T-helper 2 cell (primary cell): ENCODE measurements around the gene HMCN1.
A peak's percentile ranks its signal among the peaks of the same experiment; 100 is the strongest.
"Not testable (repeated sequence)": the region's sequence is repeated elsewhere in the genome, so short reads cannot be mapped to it uniquely, and the experiment has no call there.

Experiments used
- DNase-seq, 5 experiments: peaks; one replicate each; pipeline versions ENCODE4 v3.0.0 to v3.0.0-alpha.2; 2012 to 2022

Gene HMCN1

GRCh38 chr1:186164773-186165172 lies 430.6 kb downstream of the HMCN1 start:
- DNase-seq, result no peak

DNA sequence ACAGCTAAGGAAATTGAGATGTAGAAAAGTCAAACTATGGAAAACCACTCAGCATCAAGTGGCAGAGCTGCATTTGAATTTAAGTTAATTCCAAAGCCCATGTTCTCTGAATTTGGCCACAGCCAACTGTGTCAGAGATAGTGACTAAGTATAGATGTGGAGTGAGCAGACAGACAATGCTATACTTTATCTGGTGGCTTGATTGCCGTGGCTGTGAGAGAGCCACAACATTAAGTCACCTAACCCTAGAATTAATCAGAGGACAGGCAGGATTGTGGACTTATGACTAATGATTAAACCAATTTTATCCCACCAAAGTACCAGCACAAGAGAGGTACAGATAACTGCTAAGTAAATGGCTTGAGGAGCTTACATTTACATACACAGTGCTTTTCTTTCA lies 431.1 kb downstream of the HMCN1 start:
- no peak for DNase-seq

DNA sequence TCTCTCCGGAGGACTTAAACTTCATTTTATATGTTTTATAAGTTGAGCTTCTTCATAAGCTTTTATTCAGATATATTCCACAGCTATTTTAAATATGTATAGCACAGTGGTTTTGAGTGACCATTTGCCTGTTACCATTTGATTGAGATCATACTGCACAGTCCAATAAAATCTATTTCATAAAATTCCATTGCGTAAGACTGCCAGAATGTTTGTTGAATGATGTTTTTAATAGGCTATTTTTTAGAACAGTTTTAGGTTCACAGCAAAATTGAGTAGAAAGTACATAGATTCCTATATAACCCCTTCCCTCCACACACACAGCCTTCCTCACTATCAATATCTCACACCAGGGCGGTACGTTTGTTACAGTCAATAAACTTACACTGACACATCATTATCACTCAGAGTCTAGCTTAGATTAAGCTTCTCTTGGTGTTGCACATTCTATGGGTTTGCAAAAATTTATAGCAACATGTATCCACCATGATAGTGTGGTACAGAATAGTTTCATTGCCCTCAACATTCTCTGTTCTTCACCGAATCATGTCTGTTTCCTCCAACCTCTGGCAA lies 433.0 kb downstream of the HMCN1 start:
- no peak for DNase-seq

GRCh38 chr1:186175588-186175987 lies 441.4 kb downstream of the HMCN1 start:
- no peak for DNase-seq

- DNase-seq, result no peak
Observed at GRCh38 chr1:186178426-186179043, 444.3 kb downstream of the HMCN1 start.

- no peak for DNase-seq
Observed at GRCh38 chr1:186179231-186179630, 445.0 kb downstream of the HMCN1 start.

DNA sequence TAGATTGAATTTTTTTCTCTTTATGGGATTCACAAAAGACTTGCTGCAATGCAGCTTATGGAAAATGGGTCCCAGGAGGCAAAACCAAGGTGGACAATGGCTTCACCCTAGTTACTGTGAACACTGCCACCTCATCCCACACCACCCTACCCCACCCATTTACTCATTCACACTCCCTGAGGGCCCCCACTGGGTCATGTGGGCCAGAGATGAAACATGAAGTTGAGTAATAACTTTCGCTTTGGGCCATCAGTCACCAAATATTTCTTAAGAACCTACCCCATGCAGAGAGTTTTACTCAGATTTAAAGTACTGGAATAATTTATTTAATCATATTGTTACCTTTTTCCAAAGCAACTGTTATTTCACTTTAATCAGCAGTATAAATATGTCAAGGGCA lies 449.0 kb downstream of the HMCN1 start:
- peak in 1 of 5 experiments; percentile 7 for DNase-seq

GRCh38 chr1:186183970-186184628 lies 449.9 kb downstream of the HMCN1 start:
- DNase-seq, result peak in 1 of 5 experiments; percentile 14

DNA sequence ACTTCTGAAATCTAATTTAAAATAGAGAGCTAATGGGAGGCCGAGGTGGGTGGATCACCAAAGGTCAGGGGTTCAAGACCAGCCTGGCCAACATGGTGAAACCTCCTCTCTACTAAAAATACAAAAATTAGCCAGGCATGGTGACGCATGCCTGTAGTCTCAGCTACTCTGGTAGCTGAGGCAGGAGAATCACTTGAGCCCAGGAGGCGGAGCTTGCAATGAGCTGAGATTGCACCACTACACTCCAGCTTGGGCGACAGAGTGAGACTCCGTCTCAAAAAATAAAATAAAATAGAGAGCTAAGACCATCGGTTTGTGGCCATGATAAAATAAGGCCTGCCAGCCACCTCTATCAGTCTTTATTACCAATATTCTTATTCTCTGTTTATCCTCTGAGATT lies 452.1 kb downstream of the HMCN1 start:
- DNase-seq, result not testable (repeated sequence)

DNA sequence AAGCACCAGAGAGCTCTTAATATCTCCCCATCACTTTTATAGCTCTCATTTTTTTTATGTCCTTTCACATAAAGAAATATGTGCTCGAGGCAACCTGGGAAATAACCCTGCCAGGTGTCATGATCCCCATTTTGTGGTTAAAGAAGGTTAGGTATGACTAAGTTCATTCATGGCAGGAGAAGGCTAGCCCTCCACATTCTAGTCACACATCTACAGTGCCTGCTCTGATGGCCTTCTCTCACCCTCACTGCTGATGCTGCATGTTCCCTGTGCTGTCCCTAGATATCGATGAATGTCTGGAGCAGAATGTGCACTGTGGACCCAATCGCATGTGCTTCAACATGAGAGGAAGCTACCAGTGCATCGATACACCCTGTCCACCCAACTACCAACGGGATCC lies 453.4 kb downstream of the HMCN1 start:
- DNase-seq, result no peak

GRCh38 chr1:186188004-186188539 lies 453.9 kb downstream of the HMCN1 start:
- no peak for DNase-seq

DNA sequence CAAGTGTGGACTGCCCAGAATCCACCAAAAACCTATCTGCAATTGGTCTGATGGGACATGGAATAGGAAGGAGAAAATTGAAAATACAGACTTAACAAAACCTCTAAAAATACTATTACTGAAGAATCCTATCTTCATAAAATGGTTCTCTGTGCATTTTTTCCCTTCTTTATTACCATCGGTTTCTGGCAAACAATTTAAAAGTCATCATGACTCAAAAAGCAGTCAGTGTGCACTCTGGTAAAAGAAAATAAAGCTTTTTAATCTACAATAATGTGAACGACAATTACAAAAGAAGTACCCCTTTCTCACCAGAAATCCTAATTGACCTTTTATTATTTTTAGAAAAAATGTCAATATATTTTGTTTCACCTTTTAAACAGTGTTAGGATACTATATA lies 454.5 kb downstream of the HMCN1 start:
- no peak for DNase-seq

DNA sequence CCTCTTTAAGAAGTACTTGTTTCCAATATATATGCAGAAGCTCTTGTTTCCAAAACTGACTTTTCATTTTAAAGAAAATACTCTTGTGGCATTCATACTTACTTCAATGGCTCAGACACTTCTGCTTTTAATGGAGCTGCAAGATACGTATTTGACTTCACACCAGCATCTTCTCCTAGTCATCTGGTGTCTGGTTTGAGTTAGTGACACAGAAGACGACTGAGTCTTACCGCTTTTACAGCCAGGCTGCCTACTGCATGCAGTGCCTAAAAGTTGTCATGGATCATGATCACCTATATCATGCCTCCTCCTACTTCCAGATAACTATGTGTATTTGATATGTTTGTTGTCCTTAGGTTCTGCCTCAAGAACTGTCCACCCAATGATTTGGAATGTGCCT lies 455.0 kb downstream of the HMCN1 start:
- DNase-seq, result no peak

GRCh38 chr1:186191511-186191910 lies 457.3 kb downstream of the HMCN1 start:
- no peak for DNase-seq

DNA sequence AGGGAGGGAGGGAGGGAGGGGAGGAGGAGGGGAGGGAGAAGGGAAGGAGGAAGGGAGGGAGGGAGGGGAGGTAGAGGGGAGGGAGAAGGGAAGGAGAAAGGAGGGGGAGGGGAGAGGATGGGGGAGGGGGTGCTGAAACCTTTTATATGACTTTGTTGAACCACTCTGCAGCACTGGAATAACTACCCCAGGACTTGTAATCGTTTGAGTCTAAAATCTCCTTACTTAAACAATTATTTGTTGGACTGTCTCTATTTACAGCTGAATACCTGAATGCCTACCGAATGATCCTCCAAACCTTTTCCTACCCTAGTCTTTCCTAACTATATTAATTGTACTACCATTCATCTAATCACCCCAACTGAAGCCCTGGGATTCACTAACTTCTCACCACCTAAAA lies 459.0 kb downstream of the HMCN1 start:
- no peak for DNase-seq

DNA sequence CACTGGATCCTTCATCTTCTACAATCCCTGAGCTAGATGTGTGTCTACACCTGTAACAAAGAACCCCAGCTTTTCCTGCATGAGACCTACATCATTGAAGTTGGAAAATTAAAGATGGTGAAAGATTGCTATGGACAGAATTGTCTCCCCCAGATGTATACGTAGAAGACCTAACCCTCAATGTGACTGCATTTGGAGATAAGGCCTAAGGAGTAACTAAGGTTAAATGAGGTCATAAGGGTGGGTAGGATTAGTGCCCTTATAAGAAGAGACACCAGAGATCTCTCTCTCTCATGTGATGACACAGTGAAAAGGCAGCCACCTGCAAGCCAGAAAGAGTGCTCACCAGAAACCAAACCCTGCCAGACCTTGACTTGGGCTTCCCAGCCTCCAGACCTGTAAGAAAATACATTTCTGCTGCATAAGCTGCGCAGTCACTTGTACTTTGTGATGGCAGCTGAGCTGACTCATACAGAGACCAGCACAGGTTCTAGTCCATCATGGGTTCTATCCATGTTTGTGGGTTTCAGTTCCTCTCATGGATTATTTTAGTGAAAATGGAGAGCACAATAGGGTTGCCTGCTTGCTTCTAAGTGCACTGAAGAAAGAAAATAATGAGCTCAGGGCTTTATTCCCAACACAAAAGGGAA lies 460.0 kb downstream of the HMCN1 start:
- no peak for DNase-seq

GRCh38 chr1:186195377-186195931 lies 461.3 kb downstream of the HMCN1 start:
- no peak for DNase-seq

DNA sequence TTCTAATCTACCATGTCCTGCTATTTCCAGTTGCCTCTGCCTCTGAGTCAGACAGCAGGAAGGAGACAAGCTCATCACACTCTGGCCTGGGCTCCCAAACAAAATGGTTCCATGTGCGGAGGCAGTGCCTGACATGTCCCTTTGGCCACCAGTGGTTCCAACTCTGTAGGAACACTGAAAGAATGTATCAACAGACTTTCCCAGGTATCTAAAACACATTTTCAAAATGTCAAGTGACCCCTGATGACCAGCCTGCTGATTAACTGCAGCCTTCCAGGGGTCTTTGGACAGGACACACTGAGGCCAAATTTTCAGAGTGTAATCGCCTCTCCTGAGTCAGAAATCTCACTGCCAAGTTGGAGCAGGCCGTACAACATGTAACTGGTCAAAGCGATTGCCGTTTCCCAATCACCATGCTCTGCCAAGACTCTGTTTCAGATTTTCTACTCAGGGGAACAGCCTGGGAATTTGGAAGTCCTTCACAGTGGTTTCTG lies 468.1 kb downstream of the HMCN1 start:
- no peak for DNase-seq

DNA sequence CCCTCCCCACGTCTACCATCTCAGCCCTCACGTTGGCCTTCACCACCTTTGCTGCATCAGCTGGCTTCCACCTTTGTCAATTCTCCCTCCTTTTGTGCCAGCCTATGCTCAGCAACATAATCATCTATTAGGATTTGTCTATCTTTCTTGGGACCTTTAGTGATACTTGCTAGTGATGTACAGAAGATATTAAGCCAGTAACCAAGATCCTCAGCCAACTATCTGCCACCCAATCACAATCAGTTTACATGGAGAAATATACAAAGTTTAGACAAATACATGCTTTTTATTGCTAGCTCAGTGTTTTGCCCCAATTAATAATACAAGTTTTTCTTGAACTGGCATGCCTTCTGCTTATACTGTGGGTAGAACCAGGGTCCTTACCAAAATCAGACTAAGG lies 468.6 kb downstream of the HMCN1 start:
- no peak for DNase-seq

DNA sequence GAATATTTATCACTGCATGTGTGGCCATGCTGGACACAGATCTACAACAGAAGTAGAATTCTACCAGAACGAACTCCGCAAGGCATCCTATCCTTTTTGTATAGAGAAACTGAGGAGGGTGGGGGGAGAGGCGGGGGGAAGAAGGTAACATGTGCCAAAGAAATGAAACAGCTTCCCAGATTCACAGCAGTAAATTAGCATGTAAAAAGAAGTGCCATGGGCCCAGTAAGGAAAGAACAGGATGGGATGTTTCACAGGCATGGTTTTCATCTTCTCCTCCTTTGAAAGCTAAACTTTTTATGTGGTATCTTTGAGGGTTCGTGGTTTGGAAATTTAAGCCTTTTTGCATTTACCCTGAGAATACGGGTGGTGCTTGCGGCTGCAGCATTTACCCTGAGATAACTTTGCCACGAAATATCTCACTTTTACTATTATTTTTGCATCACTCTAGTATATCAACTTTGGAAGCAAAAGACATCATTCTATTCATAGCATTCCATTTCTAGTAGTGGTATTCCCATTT lies 471.9 kb downstream of the HMCN1 start:
- no peak for DNase-seq

DNA sequence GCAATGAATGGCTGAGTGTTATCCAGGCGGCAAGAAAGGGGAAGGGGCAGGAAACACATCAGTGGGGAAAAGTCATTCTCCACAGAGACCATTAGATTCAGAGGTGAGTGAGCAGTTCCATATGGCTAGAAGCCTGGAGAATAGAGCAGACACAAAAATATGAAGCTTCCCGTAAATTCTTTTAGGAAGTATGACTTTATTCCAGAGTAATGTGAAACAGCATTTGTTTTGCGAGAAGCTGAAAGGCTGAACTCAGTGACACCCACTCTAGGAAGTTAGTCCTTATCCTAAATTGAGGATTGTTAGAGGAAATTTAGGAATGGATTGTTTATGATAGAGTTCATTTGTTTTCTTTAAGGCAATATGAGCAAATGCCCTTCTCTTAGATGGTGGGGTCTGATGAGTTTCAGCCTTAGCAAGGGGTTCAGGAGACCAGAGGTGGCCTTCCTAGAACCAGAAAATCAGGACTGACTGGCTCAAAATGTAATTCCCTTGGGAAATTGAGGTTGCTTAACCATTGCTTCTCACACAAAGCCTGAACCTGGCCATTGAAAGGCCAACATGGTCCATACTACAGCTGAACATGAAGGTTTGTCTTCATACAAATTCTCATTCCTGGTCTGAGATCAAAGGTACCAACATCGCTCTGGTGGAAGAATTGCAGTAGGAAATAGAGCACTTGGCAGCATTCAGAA lies 473.3 kb downstream of the HMCN1 start:
- no peak for DNase-seq
